CD14-positive monocyte (primary cell): Measurements from ENCODE around the gene SETSIP. TPM values are rescaled to one million over a fixed set of nuclear protein-coding genes. Genes with fewer than 3 reads are reported as not detected.

Source experiments
- DNase-seq, 3 donors: peaks; one replicate each; pipeline ENCODE4 v3.0.0-alpha.2; 2011 to 2022
- H2AFZ ChIP-seq: 2 replicates; pipeline ENCODE4 v1.6.0; 2012; ENCODE audit warnings: mild to moderate bottlenecking, low read depth, low read length, inconsistent platforms; ENCODE audit not compliant: insufficient read depth, poor library complexity, severe bottlenecking
- H3K27ac ChIP-seq, 2 donors: 1 replicate in 1 of 2; 2 replicates in 1 of 2; pipeline ENCODE4 v1.5.1; 2012 to 2013; ENCODE audit warnings: low read length in 2 of 2, control low read depth in 1 of 2, inconsistent platforms in 1 of 2, low read depth in 1 of 2, mild to moderate bottlenecking in 1 of 2
- H3K27me3 ChIP-seq, 2 donors: one replicate each; pipeline versions ENCODE4 v1.6.0 to v1.6.1; 2011 to 2013; ENCODE audit warnings: low read length in 2 of 2; ENCODE audit not compliant: control insufficient read depth in 2 of 2, insufficient read depth in 2 of 2
- H3K36me3 ChIP-seq, 2 donors: replicated peaks in 1 of 2; 1 replicate in 1 of 2; 2 replicates in 1 of 2; pipeline versions ENCODE4 v1.5.1 to v1.6.1; 2012 to 2013; ENCODE audit warnings: low read length in 2 of 2, control low read depth in 1 of 2, inconsistent platforms in 1 of 2, mild to moderate bottlenecking in 1 of 2; ENCODE audit not compliant: insufficient read depth in 2 of 2, control insufficient read depth in 1 of 2
- H3K4me1 ChIP-seq, 2 donors: 1 replicate in 1 of 2; 2 replicates in 1 of 2; pipeline versions ENCODE4 v1.5.1 to v1.6.1; 2012 to 2013; ENCODE audit warnings: low read length in 2 of 2, control low read depth in 1 of 2, inconsistent platforms in 1 of 2, mild to moderate bottlenecking in 1 of 2, moderate library complexity in 1 of 2; ENCODE audit not compliant: insufficient read depth in 2 of 2, control insufficient read depth in 1 of 2
- H3K4me2 ChIP-seq: replicated peaks from 2 replicates; pipeline ENCODE3; 2012; ENCODE audit warnings: low read length, moderate library complexity, mild to moderate bottlenecking; ENCODE audit not compliant: poor library complexity, severe bottlenecking; ENCODE audit errors: extremely low read depth
- H3K4me3 ChIP-seq, 3 experiments: fragments of 200-600 bp in 1 of 3; sonication (generic) in 1 of 3; replicated peaks in 1 of 3; 1 replicate in 2 of 3; 2 replicates in 1 of 3; pipeline ENCODE4 v1.5.1; 2011 to 2013; ENCODE audit warnings: low read length in 3 of 3, mild to moderate bottlenecking in 3 of 3, control low read depth in 2 of 3, low read depth in 2 of 3, inconsistent platforms in 1 of 3, moderate library complexity in 1 of 3
- H3K79me2 ChIP-seq: 2 replicates; pipeline ENCODE4 v1.6.0; 2012; ENCODE audit warnings: mild to moderate bottlenecking, control low read depth, inconsistent platforms, low read length, moderate library complexity; ENCODE audit not compliant: insufficient read depth
- H3K9ac ChIP-seq: 2 replicates; pipeline ENCODE4 v1.6.0; 2017; ENCODE audit warnings: low read length, mild to moderate bottlenecking; ENCODE audit not compliant: insufficient read depth, poor library complexity, severe bottlenecking
- H3K9me3 ChIP-seq, 2 donors: replicated peaks in 1 of 2; 1 replicate in 1 of 2; 2 replicates in 1 of 2; pipeline versions ENCODE4 v1.5.1 to v1.6.1; 2012 to 2013; ENCODE audit warnings: low read length in 2 of 2, control low read depth in 1 of 2; ENCODE audit not compliant: control insufficient read depth in 1 of 2, insufficient read depth in 1 of 2
- H4K20me1 ChIP-seq: 2 replicates; pipeline ENCODE4 v1.6.0; 2012; ENCODE audit warnings: mild to moderate bottlenecking, low read length, control low read depth, moderate library complexity; ENCODE audit not compliant: insufficient read depth
- H3K27ac Mint-ChIP-seq, 7 donors: one replicate each; pipeline ENCODE4 v1.8.0; 2020; ENCODE audit warnings: mild to moderate bottlenecking in 7 of 7, mixed read lengths in 7 of 7, moderate library complexity in 6 of 7, inconsistent platforms in 2 of 7
- H3K27me3 Mint-ChIP-seq, 3 donors: one replicate each; pipeline ENCODE4 v1.8.0; 2021 to 2022; ENCODE audit warnings: low read depth in 3 of 3, mild to moderate bottlenecking in 3 of 3, mixed read lengths in 3 of 3, moderate library complexity in 3 of 3, inconsistent platforms in 1 of 3
- H3K36me3 Mint-ChIP-seq, 2 donors: one replicate each; pipeline ENCODE4 v1.8.0; 2020; ENCODE audit warnings: mixed read lengths in 2 of 2, inconsistent platforms in 1 of 2, mild to moderate bottlenecking in 1 of 2
- H3K4me1 Mint-ChIP-seq: one replicate; pipeline ENCODE4 v1.8.0; 2020; ENCODE audit warnings: mild to moderate bottlenecking, mixed read lengths
- H3K4me3 Mint-ChIP-seq, 2 donors: one replicate each; pipeline ENCODE4 v1.8.0; 2020; ENCODE audit warnings: mild to moderate bottlenecking in 2 of 2, mixed read lengths in 2 of 2, moderate library complexity in 1 of 2
- H3K9me3 Mint-ChIP-seq, 7 donors: one replicate each; pipeline ENCODE4 v1.8.0; 2020 to 2022; ENCODE audit warnings: mixed read lengths in 7 of 7, mild to moderate bottlenecking in 6 of 7, moderate library complexity in 6 of 7, inconsistent platforms in 2 of 7
- WGBS: methylation state at CpG from one replicate; pipeline ENCODE4 v1.1.5; 2013; ENCODE audit warnings: missing lambda C conversion rate; ENCODE audit not compliant: insufficient coverage; 5-methylcytosine and 5-hydroxymethylcytosine counted together
- intact Hi-C, 2 donors: fragments of 100-400 bp; cut with micrococcal nuclease; formaldehyde crosslinking; loops; one replicate each; pipeline versions ENCODE4 v1.15.0 to v1.15.1; 2023
- polyA plus RNA-seq, 3 donors: library from polyadenylated mRNA; depleted of rRNA in 1 of 3; unstranded in 2 of 3; stranded (reverse) in 1 of 3; fragments of 300-500 nt in 2 of 3; fragments of >200 nt in 1 of 3; fragmentation: Illumina TruSeq in 2 of 3; gene quantifications; 1 replicate in 2 of 3; 2 replicates in 1 of 3; pipeline ENCODE4 v1.2.3, GENCODE V29; 2012 to 2021
- TF ChIP-seq, protein P1 (sequence below): fragments of 200-600 bp; IDR thresholded peaks from one replicate; pipeline ENCODE4 v1.8.0; 2022; ENCODE audit warnings: antibody characterized with exemption, mild to moderate bottlenecking

Gene SETSIP
- polyA plus RNA-seq, 3 donors = not detected

DNA sequence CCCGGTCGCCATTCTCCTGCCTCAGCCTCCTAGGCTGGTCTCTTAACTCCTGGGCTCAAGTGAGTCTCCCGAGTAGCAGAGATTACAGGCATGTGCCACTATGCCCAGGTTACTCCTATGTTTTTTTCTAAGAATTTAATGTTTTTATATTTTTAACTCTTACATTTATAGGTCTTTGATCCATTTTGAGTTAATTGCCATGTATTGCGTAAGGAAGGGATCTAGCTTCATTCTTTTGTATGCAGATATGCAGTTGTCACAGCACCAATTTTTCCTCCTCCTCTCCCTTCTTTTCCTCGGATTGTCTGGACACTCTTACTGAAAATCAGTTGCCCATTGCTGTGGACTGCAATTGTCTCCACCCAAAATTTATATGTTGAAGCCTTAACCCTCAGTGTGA lies 16.4 kb upstream of the SETSIP start:
- H2AFZ ChIP-seq = no peak overlapping the region

DNA sequence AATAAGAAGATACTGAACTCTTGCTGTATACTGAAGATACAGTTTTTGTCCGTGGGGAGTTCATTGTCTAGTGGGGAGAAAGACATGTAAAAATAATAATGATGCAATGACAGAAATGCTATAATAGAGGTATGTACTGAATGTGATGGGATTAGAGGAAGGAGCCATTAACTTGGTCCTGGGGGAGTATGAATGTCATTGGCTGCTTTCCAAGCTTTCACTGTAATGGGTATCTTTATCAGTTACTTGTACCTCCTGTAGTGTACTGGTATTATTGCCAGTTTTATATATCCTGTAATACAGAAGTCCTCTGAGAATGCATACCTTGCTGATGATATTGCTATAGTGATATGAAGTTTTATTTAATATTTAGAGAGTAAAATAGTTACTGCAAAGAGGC lies 12.3 kb upstream of the SETSIP start:
- H3K4me3 Mint-ChIP-seq = no peak overlapping the region
- H3K4me1 Mint-ChIP-seq = no peaks in the 10 kb centered on the region
- TF ChIP-seq, protein P1, sequence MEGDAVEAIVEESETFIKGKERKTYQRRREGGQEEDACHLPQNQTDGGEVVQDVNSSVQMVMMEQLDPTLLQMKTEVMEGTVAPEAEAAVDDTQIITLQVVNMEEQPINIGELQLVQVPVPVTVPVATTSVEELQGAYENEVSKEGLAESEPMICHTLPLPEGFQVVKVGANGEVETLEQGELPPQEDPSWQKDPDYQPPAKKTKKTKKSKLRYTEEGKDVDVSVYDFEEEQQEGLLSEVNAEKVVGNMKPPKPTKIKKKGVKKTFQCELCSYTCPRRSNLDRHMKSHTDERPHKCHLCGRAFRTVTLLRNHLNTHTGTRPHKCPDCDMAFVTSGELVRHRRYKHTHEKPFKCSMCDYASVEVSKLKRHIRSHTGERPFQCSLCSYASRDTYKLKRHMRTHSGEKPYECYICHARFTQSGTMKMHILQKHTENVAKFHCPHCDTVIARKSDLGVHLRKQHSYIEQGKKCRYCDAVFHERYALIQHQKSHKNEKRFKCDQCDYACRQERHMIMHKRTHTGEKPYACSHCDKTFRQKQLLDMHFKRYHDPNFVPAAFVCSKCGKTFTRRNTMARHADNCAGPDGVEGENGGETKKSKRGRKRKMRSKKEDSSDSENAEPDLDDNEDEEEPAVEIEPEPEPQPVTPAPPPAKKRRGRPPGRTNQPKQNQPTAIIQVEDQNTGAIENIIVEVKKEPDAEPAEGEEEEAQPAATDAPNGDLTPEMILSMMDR = no peak
- H3K27me3 Mint-ChIP-seq = no peaks in the 10 kb centered on the region
- no peak overlapping the region for H3K27ac Mint-ChIP-seq
- no peak overlapping the region for H3K4me3 ChIP-seq
- intact Hi-C loops = loop anchor here in 1 of 2 donors (10.0 kb wide), 1 partner anchor 207 kb away; the partner anchor contains the start of genes GLMN and RPAP2
- H3K4me2 ChIP-seq = no peak overlapping the region
- peaks cover 5 to 21% of the 10 kb centered on the region in 2 donors for H3K36me3 Mint-ChIP-seq
- no peaks in the 10 kb centered on the region for H4K20me1 ChIP-seq
- H3K9ac ChIP-seq = no peak overlapping the region
- no peak overlapping the region for H2AFZ ChIP-seq
- H3K4me1 ChIP-seq = no peaks in the 10 kb centered on the region
- 100% methylated on average over 1 of the region's 1 CpG for WGBS
- no peak overlapping the region for H3K27ac ChIP-seq
- DNase-seq = no peak
- H3K9me3 Mint-ChIP-seq = peaks cover 17 to 41% (median 30%) of the 10 kb centered on the region in 7 donors
- H3K36me3 ChIP-seq = no peaks in the 10 kb centered on the region
- peaks cover 21 to 26% of the 10 kb centered on the region in 2 donors for H3K9me3 ChIP-seq
- H3K79me2 ChIP-seq = no peaks in the 10 kb centered on the region
- no peaks in the 10 kb centered on the region for H3K27me3 ChIP-seq

More for the DNA sequence above, 16.4 kb upstream of the SETSIP start:
- Mint-ChIP-seq H3K36me3 (peaks cover 0 to 5% of the 10 kb centered on the region in 2 donors), H3K4me1 (peaks cover 17% of the 10 kb centered on the region), H3K4me3 (no peak overlapping the region), H3K27me3 (no peaks in the 10 kb centered on the region), H3K9me3 (peaks cover 2 to 16% (median 4%) of the 10 kb centered on the region in 7 donors), H3K27ac (no peak overlapping the region)
- TF ChIP-seq, protein P1 = no peak
- intact Hi-C loops = no loop called here
- Histone ChIP-seq H3K27me3 (no peaks in the 10 kb centered on the region), H3K4me1 (peaks cover 13 to 15% of the 10 kb centered on the region in 2 donors), H3K27ac (no peak overlapping the region), H3K79me2 (no peaks in the 10 kb centered on the region), H3K36me3 (no peaks in the 10 kb centered on the region), H3K9ac (no peak overlapping the region), H3K4me2 (no peak overlapping the region), H3K9me3 (peaks cover 4% of the 10 kb centered on the region in 2 donors), H4K20me1 (no peaks in the 10 kb centered on the region), H3K4me3 (no peak overlapping the region)
- WGBS = 100% methylated on average over 2 of the region's 5 CpGs
- no peak for DNase-seq
